HG03571 (cell line): ENCODE data around the gene IGSF23.

Source experiments
- ATAC-seq: cut with Tn5 transposase; IDR thresholded peaks from one replicate; pipeline ENCODE4 v1.9.1; 2021; ENCODE audit not compliant: unreplicated experiment

The IGSF23 gene

DNA sequence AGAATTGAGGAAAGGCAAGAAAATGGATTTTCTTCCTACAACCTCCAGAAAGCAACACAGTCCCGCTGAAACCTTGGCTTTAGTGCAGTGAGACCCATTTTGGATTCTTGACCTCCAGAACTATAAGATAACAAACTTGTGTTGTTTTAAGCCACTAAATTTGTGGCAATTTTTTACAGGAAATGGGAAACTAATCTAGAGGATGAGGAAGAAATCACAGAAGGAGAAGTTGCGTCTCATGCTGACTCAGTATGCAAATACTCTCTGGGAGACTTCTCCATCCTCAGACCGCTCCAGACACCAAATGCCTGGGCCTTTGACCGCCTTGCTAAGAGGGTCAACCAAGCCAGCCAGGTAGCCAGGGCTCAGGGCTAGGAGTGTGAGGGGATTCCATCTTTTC, 72.5 kb downstream of the IGSF23 start:
- ATAC-seq = no peak
